SK-N-SH (cell line): ENCODE measurements around the gene GRB10.

Experiments
- CHD2 ChIP-seq: fragments of 150-350 bp; IDR thresholded peaks from 2 replicates; pipeline ENCODE4 v1.6.1; 2018; ENCODE audit warnings: low read length; ENCODE audit not compliant: partially characterized antibody
- JUND ChIP-seq: IDR thresholded peaks from 2 replicates; pipeline ENCODE4 v1.4.0; 2012
- TF ChIP-seq, protein P1 (sequence below): fragments of 200-600 bp; sonication (generic); IDR thresholded peaks from 2 replicates; pipeline ENCODE4 v1.6.1; 2017; ENCODE audit warnings: antibody characterized with exemption, mild to moderate bottlenecking, moderate library complexity

DNA sequence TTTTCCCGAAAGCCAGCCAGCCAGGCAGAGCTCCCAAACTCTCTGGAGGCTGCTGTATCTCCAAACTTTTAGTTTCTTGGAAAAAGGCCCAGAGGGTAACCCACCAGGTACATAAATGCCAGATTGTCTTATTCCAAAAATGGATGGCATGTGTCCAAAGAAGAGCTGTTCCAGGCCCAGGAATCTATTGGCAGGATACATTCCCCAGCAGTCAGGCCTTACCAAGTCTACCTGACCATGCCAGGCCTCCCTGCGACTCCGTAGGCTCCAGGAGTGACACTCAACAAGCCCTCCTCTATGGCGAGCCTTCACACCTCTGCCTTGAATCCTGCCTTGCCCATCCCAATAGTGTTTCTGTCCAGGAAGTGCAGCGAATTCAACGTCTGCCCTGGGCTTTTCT is 95.6 kb downstream of the GRB10 start:
- TF ChIP-seq JUND (no peak), CHD2 (no peak)
- TF ChIP-seq, protein P1, sequence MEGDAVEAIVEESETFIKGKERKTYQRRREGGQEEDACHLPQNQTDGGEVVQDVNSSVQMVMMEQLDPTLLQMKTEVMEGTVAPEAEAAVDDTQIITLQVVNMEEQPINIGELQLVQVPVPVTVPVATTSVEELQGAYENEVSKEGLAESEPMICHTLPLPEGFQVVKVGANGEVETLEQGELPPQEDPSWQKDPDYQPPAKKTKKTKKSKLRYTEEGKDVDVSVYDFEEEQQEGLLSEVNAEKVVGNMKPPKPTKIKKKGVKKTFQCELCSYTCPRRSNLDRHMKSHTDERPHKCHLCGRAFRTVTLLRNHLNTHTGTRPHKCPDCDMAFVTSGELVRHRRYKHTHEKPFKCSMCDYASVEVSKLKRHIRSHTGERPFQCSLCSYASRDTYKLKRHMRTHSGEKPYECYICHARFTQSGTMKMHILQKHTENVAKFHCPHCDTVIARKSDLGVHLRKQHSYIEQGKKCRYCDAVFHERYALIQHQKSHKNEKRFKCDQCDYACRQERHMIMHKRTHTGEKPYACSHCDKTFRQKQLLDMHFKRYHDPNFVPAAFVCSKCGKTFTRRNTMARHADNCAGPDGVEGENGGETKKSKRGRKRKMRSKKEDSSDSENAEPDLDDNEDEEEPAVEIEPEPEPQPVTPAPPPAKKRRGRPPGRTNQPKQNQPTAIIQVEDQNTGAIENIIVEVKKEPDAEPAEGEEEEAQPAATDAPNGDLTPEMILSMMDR = no peak
